ENCODE results near the gene GHRH.

GHRH gene

DNA sequence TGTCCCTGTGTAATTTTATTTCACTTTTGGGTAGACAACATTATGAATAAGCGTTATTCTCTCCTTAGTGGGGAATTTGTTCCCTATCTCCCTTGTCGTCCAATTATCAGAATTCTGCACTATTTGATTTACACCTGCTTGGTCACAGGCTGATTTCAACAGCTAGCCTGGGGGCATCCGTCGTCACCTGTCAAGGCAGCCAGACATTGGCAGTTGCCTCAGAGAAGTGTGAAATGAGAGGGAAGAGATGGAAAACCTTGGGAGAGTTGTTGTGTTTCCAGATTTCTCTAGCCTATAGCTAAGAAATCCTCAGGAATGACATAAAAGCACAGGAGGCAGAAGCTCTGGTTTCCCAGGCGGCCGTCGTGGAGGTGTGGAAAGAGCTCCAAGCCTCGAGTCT, 891 bp upstream of the GHRH start:
- Histone ChIP-seq H3K9ac (ENCODE audit: low read depth, low read length) (no peak overlapping the region), H3K4me1 (ENCODE audit: insufficient read depth, low read length) (peaks cover 26% of the 10 kb centered on the region), H3K9me3 (ENCODE audit: control insufficient read depth, insufficient read depth, low read length) (no peaks in the 10 kb centered on the region), H3K36me3 (ENCODE audit: insufficient read depth, low read length) (no peaks in the 10 kb centered on the region)

GRCh38 chr20:37260923-37261322, 691 bp downstream of the GHRH start:
- Histone ChIP-seq H3K36me3 (ENCODE audit: insufficient read depth, low read length) (no peaks in the 10 kb centered on the region), H3K9ac (ENCODE audit: low read depth, low read length) (no peak overlapping the region), H3K9me3 (ENCODE audit: control insufficient read depth, insufficient read depth, low read length) (no peaks in the 10 kb centered on the region), H3K4me1 (ENCODE audit: insufficient read depth, low read length) (peaks cover 16% of the 10 kb centered on the region)

- no peak overlapping the region for H3K9ac ChIP-seq (ENCODE audit: low read depth, low read length)
- H3K9me3 ChIP-seq (ENCODE audit: control insufficient read depth, insufficient read depth, low read length) = no peaks in the 10 kb centered on the region
- H3K36me3 ChIP-seq (ENCODE audit: insufficient read depth, low read length) = no peaks in the 10 kb centered on the region
- peaks cover 16% of the 10 kb centered on the region for H3K4me1 ChIP-seq (ENCODE audit: insufficient read depth, low read length)
These were observed 1.7 kb downstream of the GHRH start for GRCh38 chr20:37259865-37260264.

DNA sequence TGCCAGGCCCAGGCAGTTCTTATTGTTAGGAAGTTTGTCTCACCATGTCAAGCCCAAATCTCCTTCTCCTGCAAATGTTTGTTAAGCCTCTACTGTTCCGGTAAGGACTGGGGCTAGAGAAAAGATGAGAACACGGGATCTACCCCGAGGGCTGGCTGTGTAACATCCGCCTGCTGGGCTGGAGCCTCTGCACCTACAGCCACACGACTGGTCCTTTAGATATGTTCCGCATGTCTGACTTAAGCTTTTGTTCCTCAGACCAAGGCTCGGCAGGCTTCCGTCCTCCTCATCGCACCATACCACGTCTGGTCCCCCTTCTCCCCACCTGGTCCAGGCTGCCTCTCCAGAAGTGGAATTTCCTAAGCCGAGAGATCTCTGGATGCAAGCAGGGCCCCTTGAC, 2.6 kb downstream of the GHRH start:
- Histone ChIP-seq H3K36me3 (ENCODE audit: insufficient read depth, low read length) (no peaks in the 10 kb centered on the region), H3K9ac (ENCODE audit: low read depth, low read length) (no peak overlapping the region), H3K4me1 (ENCODE audit: insufficient read depth, low read length) (peaks cover 16% of the 10 kb centered on the region), H3K9me3 (ENCODE audit: control insufficient read depth, insufficient read depth, low read length) (peaks cover 7% of the 10 kb centered on the region; the same call in 1 of the 2 replicates)

DNA sequence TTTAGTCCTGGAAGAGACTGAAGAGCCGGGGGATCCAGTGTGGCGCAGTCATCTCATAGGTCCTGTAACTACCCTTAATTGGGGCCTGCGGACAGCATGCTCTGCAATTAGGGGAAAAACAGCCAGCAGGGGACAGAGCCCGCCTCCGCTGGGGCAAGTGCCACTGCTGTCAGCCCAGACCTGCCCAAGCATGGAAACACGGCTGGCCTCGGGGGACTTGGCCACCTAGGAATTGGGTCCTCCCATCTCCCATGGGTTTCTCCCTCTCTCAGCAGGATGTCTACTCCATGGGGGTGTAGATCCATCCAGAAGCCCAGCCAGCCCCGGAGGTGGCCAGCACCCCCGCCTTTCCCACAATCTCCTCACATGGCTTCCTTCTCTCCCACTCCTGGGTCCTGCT, 3.6 kb downstream of the GHRH start:
- Histone ChIP-seq H3K4me1 (ENCODE audit: insufficient read depth, low read length) (peaks cover 16% of the 10 kb centered on the region), H3K9ac (ENCODE audit: low read depth, low read length) (no peak overlapping the region), H3K36me3 (ENCODE audit: insufficient read depth, low read length) (no peaks in the 10 kb centered on the region), H3K9me3 (ENCODE audit: control insufficient read depth, insufficient read depth, low read length) (peaks cover 7% of the 10 kb centered on the region; the same call in 1 of the 2 replicates)

DNA sequence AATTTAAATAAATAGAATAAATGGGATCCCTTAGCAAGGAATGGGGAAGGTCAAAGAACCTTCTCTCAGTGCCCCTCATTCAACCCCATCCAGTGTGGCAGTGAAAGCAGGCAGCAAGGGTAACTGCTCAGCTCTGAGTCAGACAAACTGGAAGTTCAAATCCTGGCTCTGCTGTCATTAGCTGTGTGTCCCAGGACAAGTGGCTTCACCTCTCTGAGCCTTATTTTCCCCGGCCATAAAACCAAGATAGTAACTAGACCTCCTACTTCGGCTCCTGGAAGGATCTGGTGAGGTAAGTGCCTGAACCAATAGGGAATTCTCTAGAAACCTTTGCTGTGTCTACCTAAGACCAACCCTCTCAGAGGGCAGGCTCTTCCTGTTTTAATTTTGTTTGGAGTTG, 4.1 kb downstream of the GHRH start:
- H3K9ac ChIP-seq (ENCODE audit: low read depth, low read length) = no peak overlapping the region
- H3K9me3 ChIP-seq (ENCODE audit: control insufficient read depth, insufficient read depth, low read length) = peaks cover 7% of the 10 kb centered on the region; the same call in 1 of the 2 replicates
- no peaks in the 10 kb centered on the region for H3K36me3 ChIP-seq (ENCODE audit: insufficient read depth, low read length)
- H3K4me1 ChIP-seq (ENCODE audit: insufficient read depth, low read length) = peaks cover 16% of the 10 kb centered on the region

- Histone ChIP-seq H3K36me3 (ENCODE audit: insufficient read depth, low read length) (no peaks in the 10 kb centered on the region), H3K4me1 (ENCODE audit: insufficient read depth, low read length) (peaks cover 23% of the 10 kb centered on the region), H3K9me3 (ENCODE audit: control insufficient read depth, insufficient read depth, low read length) (peaks cover 7% of the 10 kb centered on the region; the same call in 1 of the 2 replicates), H3K9ac (ENCODE audit: low read depth, low read length) (no peak overlapping the region)
These were observed 5.3 kb downstream of the GHRH start for GRCh38 chr20:37256286-37256685.

- Histone ChIP-seq H3K9ac (ENCODE audit: low read depth, low read length) (no peak overlapping the region), H3K36me3 (ENCODE audit: insufficient read depth, low read length) (no peaks in the 10 kb centered on the region), H3K4me1 (ENCODE audit: insufficient read depth, low read length) (peaks cover 22% of the 10 kb centered on the region), H3K9me3 (ENCODE audit: control insufficient read depth, insufficient read depth, low read length) (peaks cover 7% of the 10 kb centered on the region; the same call in 1 of the 2 replicates)
These were observed 7.3 kb downstream of the GHRH start for GRCh38 chr20:37254114-37254878.

DNA sequence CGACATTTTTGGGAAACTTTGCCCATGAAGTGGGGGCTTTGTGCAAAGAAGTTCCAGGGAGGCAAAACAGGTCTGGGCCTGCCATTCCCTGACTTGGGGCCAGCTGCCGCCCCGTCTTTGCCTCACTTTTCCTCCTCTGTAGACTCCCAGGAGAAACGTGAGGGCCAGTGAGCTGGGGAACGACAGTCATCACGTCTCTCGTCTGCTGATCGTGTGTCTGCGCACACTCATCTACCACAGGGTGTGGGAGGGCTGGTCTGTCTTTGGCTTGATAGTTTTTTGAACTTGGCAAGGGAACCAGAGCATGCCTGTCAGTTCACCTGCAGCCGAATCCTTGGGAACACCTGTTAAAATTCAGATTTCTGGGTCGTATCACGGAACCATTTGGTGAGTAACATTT, 8.5 kb downstream of the GHRH start:
- Histone ChIP-seq H3K36me3 (ENCODE audit: insufficient read depth, low read length) (no peaks in the 10 kb centered on the region), H3K4me1 (ENCODE audit: insufficient read depth, low read length) (peaks cover 15% of the 10 kb centered on the region), H3K9ac (ENCODE audit: low read depth, low read length) (no peak overlapping the region), H3K9me3 (ENCODE audit: control insufficient read depth, insufficient read depth, low read length) (peaks cover 7% of the 10 kb centered on the region; the same call in 1 of the 2 replicates)

DNA sequence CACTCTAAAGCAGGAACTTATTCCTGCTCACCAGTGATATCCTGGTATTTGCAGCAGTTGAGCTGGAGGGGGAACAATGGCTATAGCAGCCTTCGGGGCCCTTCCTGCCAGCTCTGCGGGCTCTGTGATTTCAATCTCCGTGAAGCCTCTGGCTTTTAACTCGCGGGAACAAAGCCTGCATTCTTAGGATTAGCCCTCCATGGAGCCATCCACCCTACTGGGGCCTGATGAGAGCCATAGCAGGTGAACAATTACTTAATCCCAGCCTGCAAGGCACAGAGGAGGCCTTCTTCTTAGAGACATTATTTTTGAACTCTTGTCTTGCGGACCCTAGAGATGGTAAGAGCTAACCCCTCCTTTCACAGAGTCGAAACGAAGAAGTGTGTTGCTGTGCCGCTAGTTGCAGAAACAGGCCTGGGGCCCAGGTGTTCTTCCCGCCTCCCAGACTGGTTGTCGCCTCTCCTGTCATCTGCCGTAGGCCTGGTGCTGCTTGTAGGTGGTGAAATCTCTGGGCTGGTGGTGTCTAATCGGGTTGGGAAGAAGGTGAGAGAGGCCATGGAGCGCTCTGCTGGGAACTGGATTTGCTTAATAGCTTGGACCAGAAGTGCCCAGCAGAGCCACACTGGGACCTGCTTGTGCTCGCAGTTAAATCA, 9.7 kb downstream of the GHRH start:
- Histone ChIP-seq H3K9me3 (ENCODE audit: control insufficient read depth, insufficient read depth, low read length) (peaks cover 7% of the 10 kb centered on the region; the same call in 1 of the 2 replicates), H3K36me3 (ENCODE audit: insufficient read depth, low read length) (no peaks in the 10 kb centered on the region), H3K4me1 (ENCODE audit: insufficient read depth, low read length) (peaks cover 13% of the 10 kb centered on the region), H3K9ac (ENCODE audit: low read depth, low read length) (no peak overlapping the region)

DNA sequence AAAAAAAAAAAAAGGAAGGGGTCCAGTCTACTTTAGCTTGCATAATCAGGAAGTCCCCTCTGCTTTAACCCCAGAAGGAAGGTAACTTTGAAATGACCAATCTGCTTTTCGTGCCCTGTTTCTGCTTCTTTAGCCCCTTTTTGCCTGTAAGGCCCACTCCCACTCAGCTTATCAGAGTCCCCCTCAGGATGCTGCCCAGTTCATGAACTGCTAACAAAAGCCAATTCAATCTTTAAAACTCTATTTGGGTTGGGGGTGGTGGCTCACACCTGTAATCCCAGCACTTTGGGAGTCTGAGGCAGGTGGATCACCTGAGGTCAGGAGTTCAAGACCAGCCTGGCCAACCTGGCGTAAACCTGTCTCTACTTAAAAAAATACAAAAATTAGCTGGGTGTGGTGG, 12.3 kb downstream of the GHRH start:
- Histone ChIP-seq H3K4me1 (ENCODE audit: insufficient read depth, low read length) (peaks cover 18% of the 10 kb centered on the region), H3K9me3 (ENCODE audit: control insufficient read depth, insufficient read depth, low read length) (peaks cover 3% of the 10 kb centered on the region; the same call in 1 of the 2 replicates)

GRCh38 chr20:37247547-37247946, 14.1 kb downstream of the GHRH start:
- Histone ChIP-seq H3K4me1 (ENCODE audit: insufficient read depth, low read length) (peaks cover 18% of the 10 kb centered on the region), H3K9me3 (ENCODE audit: control insufficient read depth, insufficient read depth, low read length) (no peaks in the 10 kb centered on the region), H3K36me3 (ENCODE audit: insufficient read depth, low read length) (0 out of 2 replicates have a peak, but pooled peaks cover 4% of the 10 kb centered on the region), H3K9ac (ENCODE audit: low read depth, low read length) (no peak overlapping the region)

More for the DNA sequence above, 12.3 kb downstream of the GHRH start:
- Histone ChIP-seq H3K36me3 (ENCODE audit: insufficient read depth, low read length) (no peaks in the 10 kb centered on the region), H3K9ac (ENCODE audit: low read depth, low read length) (no peak overlapping the region)

DNA sequence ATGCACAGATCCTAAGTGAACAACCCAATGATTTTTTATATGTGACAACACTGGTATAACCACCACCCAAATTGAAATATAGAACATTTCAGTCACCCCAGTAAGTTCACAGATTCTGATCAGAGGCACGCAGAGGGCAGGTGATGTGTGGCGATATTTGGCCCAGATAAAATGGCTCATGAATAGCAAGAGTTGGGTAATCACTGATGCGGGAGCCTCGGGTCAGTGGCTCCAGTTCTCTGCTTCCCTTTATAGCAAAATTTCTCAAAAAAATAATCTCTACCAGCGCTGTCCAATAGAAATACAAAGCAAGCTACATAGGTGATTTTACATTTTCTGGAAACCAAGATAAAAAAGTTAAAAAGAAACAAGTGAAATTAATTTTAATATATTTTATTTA, 14.9 kb downstream of the GHRH start:
- H3K36me3 ChIP-seq (ENCODE audit: insufficient read depth, low read length) = peaks cover 9% of the 10 kb centered on the region; the same call in 1 of the 2 replicates
- no peak overlapping the region for H3K9ac ChIP-seq (ENCODE audit: low read depth, low read length)
- peaks cover 15% of the 10 kb centered on the region; the same call in 1 of the 2 replicates for H3K4me1 ChIP-seq (ENCODE audit: insufficient read depth, low read length)
- no peaks in the 10 kb centered on the region for H3K9me3 ChIP-seq (ENCODE audit: control insufficient read depth, insufficient read depth, low read length)

DNA sequence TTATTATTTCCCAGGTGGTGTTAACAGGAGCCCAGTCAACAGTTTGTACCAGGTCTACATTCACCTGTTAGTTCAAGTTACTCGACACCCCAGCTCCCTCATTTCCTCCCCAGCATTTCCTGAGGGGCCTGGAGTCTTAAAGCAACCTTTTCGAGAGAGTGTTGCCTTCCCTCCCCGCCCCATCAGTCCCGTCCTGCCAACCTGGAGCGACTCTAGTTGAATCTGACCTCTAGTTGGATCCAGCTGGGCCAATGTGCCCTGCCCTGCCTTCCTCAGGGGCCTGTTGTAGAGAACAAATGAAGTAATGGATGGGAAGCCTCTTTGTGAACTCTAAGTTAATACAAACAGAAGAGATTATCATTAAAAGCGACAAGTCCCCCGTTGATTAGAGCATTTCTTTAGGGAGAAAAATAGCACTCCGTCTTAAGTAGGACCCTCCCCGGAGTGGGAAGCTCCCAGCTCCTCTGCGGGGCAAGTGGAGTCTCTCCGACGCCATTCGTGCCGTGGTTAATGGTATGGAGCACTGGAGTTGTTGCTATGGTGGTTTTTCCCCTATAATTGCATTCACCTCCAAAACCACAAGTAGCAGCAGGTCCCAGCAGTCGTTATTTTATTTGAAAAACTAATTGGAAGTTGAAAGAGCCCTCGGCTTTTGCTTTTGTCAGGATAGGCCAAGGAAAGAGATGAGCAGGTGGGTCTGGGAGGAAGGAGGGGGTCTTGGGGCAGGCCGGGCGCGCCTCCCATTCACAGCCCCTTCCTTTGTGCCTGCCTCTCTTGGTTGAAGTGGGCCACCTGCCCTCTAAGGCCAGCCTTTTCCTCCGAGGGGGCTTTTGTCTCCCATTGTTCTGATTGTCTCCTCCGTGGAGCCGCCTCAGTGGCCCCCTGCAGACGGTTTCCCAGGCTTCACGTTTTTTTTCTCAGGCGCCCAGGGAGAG, 16.1 kb downstream of the GHRH start:
- no peaks in the 10 kb centered on the region for H3K9me3 ChIP-seq (ENCODE audit: control insufficient read depth, insufficient read depth, low read length)
- H3K36me3 ChIP-seq (ENCODE audit: insufficient read depth, low read length) = peaks cover 11% of the 10 kb centered on the region; the same call in 1 of the 2 replicates
- H3K4me1 ChIP-seq (ENCODE audit: insufficient read depth, low read length) = peaks cover 5% of the 10 kb centered on the region; the same call in 1 of the 2 replicates
- no peak overlapping the region for H3K9ac ChIP-seq (ENCODE audit: low read depth, low read length)
